Measurements from ENCODE around the gene HPSE2.

The HPSE2 gene

GRCh38 chr10:98410759-98411158 lies 824.9 kb downstream of the HPSE2 start:
- DNase-seq (ENCODE audit: low spot score), result no peak

- DNase-seq (ENCODE audit: low spot score), result no peak
Observed at GRCh38 chr10:98410135-98410743, 825.4 kb downstream of the HPSE2 start.

- DNase-seq (ENCODE audit: low spot score), result no peak
Observed at GRCh38 chr10:98408799-98409198, 826.9 kb downstream of the HPSE2 start.

GRCh38 chr10:98407744-98408241 lies 827.9 kb downstream of the HPSE2 start:
- no peak for DNase-seq (ENCODE audit: low spot score)

All from ecto neural progenitor cell (in vitro differentiated cells).